PC-9 (cell line): ENCODE results near the gene TMEM168. TPM values are rescaled to one million over a fixed set of nuclear protein-coding genes. Genes with fewer than 3 reads are reported as not detected.

Source experiments
- BruUV-seq: library from RNA; stranded (reverse); fragments of 400-500 nt; replicated peaks from 2 replicates; lab custom pipeline; 2021; lab: Mats Ljungman, UMichigan
- CTCF ChIA-PET: fragments of 300-600 bp; sonication (Branson Sonifier 250); formaldehyde crosslinking; loops from one replicate; lab custom pipeline; 2022; ENCODE audit warnings: antibody characterized with exemption; lab: Charles Lee
- POLR2A ChIA-PET: fragments of 300-600 bp; sonication (Branson Sonifier 250); formaldehyde crosslinking; loops from one replicate; lab custom pipeline; 2022; ENCODE audit warnings: antibody characterized with exemption; ENCODE audit not compliant: unreplicated experiment; lab: Charles Lee
- DNase-seq, 2 experiments: peaks; one replicate each; pipeline versions ENCODE4 v3.0.0 to v3.0.0-alpha.2; 2015 to 2022; ENCODE audit warnings: mixed read lengths in 1 of 2
- H2AFZ ChIP-seq: fragments of 200-600 bp; sonication (generic); 2 replicates; pipeline ENCODE4 v1.8.1; 2017; ENCODE audit warnings: antibody characterized with exemption
- H3F3A ChIP-seq: fragments of 200-600 bp; sonication (generic); 2 replicates; pipeline ENCODE4 v1.8.1; 2017; ENCODE audit warnings: antibody characterized with exemption, mild to moderate bottlenecking, low read depth; ENCODE audit not compliant: insufficient read depth
- H3K27ac ChIP-seq: fragments of 200-600 bp; sonication (generic); 2 replicates; pipeline ENCODE4 v1.6.1; 2016; ENCODE audit warnings: mixed run types
- H3K27me3 ChIP-seq: fragments of 200-600 bp; sonication (generic); 2 replicates; pipeline ENCODE4 v1.6.1; 2016; ENCODE audit warnings: low read depth, mixed run types; ENCODE audit not compliant: insufficient read depth
- H3K36me3 ChIP-seq: fragments of 200-600 bp; sonication (generic); 2 replicates; pipeline ENCODE4 v1.6.1; 2016; ENCODE audit warnings: low read depth, mixed run types
- H3K4me1 ChIP-seq: fragments of 200-600 bp; sonication (generic); replicated peaks from 2 replicates; pipeline ENCODE4 v1.6.1; 2016; ENCODE audit warnings: mixed run types; ENCODE audit not compliant: insufficient read depth
- H3K4me2 ChIP-seq: fragments of 200-600 bp; sonication (generic); 2 replicates; pipeline ENCODE4 v1.6.1; 2017; ENCODE audit warnings: mixed run types
- H3K4me3 ChIP-seq: fragments of 200-600 bp; sonication (generic); 2 replicates; pipeline ENCODE4 v1.6.1; 2016; ENCODE audit warnings: mixed run types
- H3K79me2 ChIP-seq: fragments of 200-600 bp; sonication (generic); 2 replicates; pipeline ENCODE4 v1.6.1; 2017; ENCODE audit warnings: low read depth, mixed run types
- H3K9me2 ChIP-seq: fragments of 200-600 bp; sonication (generic); 2 replicates; pipeline ENCODE4 v1.8.1; 2017; ENCODE audit warnings: mild to moderate bottlenecking; ENCODE audit not compliant: insufficient read depth
- H3K9me3 ChIP-seq: fragments of 200-600 bp; sonication (generic); 2 replicates; pipeline ENCODE4 v1.8.1; 2016; ENCODE audit warnings: low read depth; ENCODE audit not compliant: insufficient read depth
- H4K20me1 ChIP-seq: fragments of 200-600 bp; sonication (generic); 2 replicates; pipeline ENCODE4 v1.8.1; 2017; ENCODE audit not compliant: insufficient read depth
- EZH2 ChIP-seq: fragments of 200-600 bp; sonication (generic); IDR thresholded peaks from 2 replicates; pipeline ENCODE4 v1.8.0; 2017; ENCODE audit warnings: antibody characterized with exemption, low read depth
- intact Hi-C: fragments of 100-400 bp; cut with micrococcal nuclease; formaldehyde crosslinking; loops from one replicate; pipeline ENCODE4 v1.10.0; 2022; ENCODE audit not compliant: unreplicated experiment
- total RNA-seq: library from RNA; stranded (reverse); gene quantifications from 2 replicates; pipeline ENCODE4 v1.2.3, GENCODE V29; 2021
- TF ChIP-seq, protein P1 (sequence below): fragments of 200-600 bp; sonication (generic); conservative IDR thresholded peaks from 2 replicates; pipeline ENCODE4 v1.6.1; 2017; ENCODE audit warnings: mixed run types, antibody characterized with exemption, mild to moderate bottlenecking, moderate library complexity

TMEM168 gene
- total RNA-seq, 1 experiment from 2014 or later: 17.2 TPM

DNA sequence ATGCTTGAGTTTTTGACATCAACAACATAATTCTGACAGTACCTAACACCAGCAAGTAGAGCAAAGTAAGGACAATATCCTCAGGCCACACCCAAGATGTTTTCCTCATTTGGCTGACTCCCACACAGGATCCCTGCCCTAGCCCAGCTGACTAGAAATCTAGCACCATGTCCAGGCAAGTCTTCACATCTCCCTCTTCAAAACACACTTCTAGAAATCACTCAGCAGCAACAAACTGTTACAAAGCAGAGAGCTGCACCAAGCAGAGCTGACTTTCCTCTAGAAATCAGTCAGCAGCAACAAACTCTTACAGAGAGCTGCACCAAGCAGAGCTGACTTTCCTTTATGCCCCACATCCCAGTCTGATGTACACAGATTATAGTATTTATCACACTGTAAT, 7.7 kb downstream of the TMEM168 start:
- Histone ChIP-seq H3K4me3 (no peak overlapping the region), H3K9me2 (peaks cover 5% of the 10 kb centered on the region; the same call in 1 of the 2 replicates), H3K4me1 (no peaks in the 10 kb centered on the region), H4K20me1 (no peaks in the 10 kb centered on the region), H3K27me3 (no peaks in the 10 kb centered on the region), H3K4me2 (no peak overlapping the region), H3K79me2 (no peaks in the 10 kb centered on the region), H2AFZ (no peak overlapping the region), H3K9me3 (no peaks in the 10 kb centered on the region), H3K36me3 (no peaks in the 10 kb centered on the region), H3K27ac (no peak overlapping the region), H3F3A (no peaks in the 10 kb centered on the region)
- POLR2A ChIA-PET: interaction anchor here (0.6 kb wide), 1 partner anchor 484 kb away, joined by 3 read pairs; no protein-coding TSS in a partner anchor
- no peak for TF ChIP-seq EZH2
- TF ChIP-seq, protein P1, sequence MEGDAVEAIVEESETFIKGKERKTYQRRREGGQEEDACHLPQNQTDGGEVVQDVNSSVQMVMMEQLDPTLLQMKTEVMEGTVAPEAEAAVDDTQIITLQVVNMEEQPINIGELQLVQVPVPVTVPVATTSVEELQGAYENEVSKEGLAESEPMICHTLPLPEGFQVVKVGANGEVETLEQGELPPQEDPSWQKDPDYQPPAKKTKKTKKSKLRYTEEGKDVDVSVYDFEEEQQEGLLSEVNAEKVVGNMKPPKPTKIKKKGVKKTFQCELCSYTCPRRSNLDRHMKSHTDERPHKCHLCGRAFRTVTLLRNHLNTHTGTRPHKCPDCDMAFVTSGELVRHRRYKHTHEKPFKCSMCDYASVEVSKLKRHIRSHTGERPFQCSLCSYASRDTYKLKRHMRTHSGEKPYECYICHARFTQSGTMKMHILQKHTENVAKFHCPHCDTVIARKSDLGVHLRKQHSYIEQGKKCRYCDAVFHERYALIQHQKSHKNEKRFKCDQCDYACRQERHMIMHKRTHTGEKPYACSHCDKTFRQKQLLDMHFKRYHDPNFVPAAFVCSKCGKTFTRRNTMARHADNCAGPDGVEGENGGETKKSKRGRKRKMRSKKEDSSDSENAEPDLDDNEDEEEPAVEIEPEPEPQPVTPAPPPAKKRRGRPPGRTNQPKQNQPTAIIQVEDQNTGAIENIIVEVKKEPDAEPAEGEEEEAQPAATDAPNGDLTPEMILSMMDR: no peak
- no TSS peak for BruUV-seq
- intact Hi-C loops: no loop called here
- CTCF ChIA-PET: interaction anchor here (0.9 kb wide), 1 partner anchor 318 kb away, joined by 7 read pairs; no protein-coding TSS in a partner anchor
- no peak for DNase-seq

DNA sequence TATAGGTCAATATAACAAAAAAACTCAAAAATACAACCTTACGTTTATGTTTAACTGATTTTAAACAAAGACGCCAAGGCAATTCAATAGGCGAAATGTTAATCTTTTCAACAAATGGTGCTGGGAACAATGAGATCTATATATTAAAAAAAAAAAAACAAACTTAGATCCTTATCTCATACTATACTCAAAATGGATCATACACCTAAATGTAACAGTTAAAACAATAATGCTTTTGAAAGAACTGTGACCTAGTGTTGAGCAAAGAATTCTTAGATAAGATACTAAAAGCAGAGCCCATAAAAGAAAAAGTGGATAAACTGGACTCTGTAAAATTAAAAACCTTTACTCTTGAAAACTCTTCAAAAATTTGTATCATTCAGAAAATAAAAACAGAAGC, 8.6 kb downstream of the TMEM168 start:
- H4K20me1 ChIP-seq: no peaks in the 10 kb centered on the region
- H3F3A ChIP-seq: no peaks in the 10 kb centered on the region
- no peaks in the 10 kb centered on the region for H3K27me3 ChIP-seq
- peaks cover 5% of the 10 kb centered on the region; the same call in 1 of the 2 replicates for H3K9me2 ChIP-seq
- H3K27ac ChIP-seq: no peak overlapping the region
- H3K36me3 ChIP-seq: no peaks in the 10 kb centered on the region
- H3K4me1 ChIP-seq: no peaks in the 10 kb centered on the region
- H3K4me2 ChIP-seq: no peak overlapping the region
- ChIA-PET POLR2A (no interaction called here), CTCF (interaction anchor here (0.9 kb wide), 1 partner anchor 318 kb away, joined by 7 read pairs; no protein-coding TSS in a partner anchor)
- no peak for TF ChIP-seq EZH2
- TF ChIP-seq, protein P1: no peak
- no peak overlapping the region for H3K4me3 ChIP-seq
- H3K79me2 ChIP-seq: no peaks in the 10 kb centered on the region
- no TSS peak for BruUV-seq
- no peaks in the 10 kb centered on the region for H3K9me3 ChIP-seq
- DNase-seq: no peak
- H2AFZ ChIP-seq: no peak overlapping the region
- intact Hi-C loops: no loop called here

DNA sequence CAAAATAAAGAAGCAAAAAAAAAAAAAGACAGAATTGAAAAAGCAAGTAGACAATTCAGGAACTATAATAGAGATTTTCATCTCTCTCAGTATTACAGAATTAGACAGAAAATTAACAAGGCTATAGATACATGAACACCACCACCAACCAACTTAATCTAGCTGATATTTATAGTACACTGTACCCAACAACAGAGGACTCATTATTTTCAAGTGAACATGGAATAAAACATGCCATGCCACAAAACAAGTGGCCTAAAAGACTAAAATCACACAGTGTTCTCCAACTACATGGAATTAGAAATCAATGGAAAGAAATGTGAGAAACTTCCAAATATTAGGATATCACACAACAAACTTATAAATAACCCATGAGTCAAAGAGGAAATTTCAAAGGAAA, 9.1 kb downstream of the TMEM168 start:
- H3F3A ChIP-seq: no peaks in the 10 kb centered on the region
- H3K4me3 ChIP-seq: no peak overlapping the region
- no peaks in the 10 kb centered on the region for H3K4me1 ChIP-seq
- no TSS peak for BruUV-seq
- no peaks in the 10 kb centered on the region for H3K9me3 ChIP-seq
- intact Hi-C loops: no loop called here
- H3K79me2 ChIP-seq: no peaks in the 10 kb centered on the region
- CTCF ChIA-PET: no interaction called here
- no peaks in the 10 kb centered on the region for H3K36me3 ChIP-seq
- no peak overlapping the region for H3K27ac ChIP-seq
- DNase-seq: no peak
- POLR2A ChIA-PET: no interaction called here
- no peaks in the 10 kb centered on the region for H3K27me3 ChIP-seq
- no peak overlapping the region for H3K4me2 ChIP-seq
- H4K20me1 ChIP-seq: no peaks in the 10 kb centered on the region
- no peak for TF ChIP-seq EZH2
- TF ChIP-seq, protein P1: no peak
- H2AFZ ChIP-seq: no peak overlapping the region
- peaks cover 5% of the 10 kb centered on the region; the same call in 1 of the 2 replicates for H3K9me2 ChIP-seq
